HEK293 (cell line): Measurements from ENCODE around the gene PPARD.

ENCODE experiments used
- CTCF ChIA-PET: fragments of 350-600 bp; formaldehyde crosslinking; extraction: SDS; loops from one replicate; lab custom pipeline; 2021; ENCODE audit warnings: antibody characterized with exemption; lab: Yijun Ruan, JAX
- POLR2A ChIA-PET: fragments of 300-600 bp; formaldehyde crosslinking; extraction: SDS; loops from one replicate; lab custom pipeline; 2020; ENCODE audit warnings: antibody characterized with exemption, inconsistent platforms; lab: Yijun Ruan, JAX
- H3K27ac ChIP-seq: fragments of 200-500 bp; sonication (Bioruptor generic); 2 replicates; pipeline ENCODE4 v1.5.1; 2014; ENCODE audit warnings: low read depth, low read length, control low read depth, inconsistent platforms; ENCODE audit errors: extremely low read depth
- H3K36me3 ChIP-seq, 2 experiments: fragments of 200-500 bp in 1 of 2; sonication (Bioruptor generic) in 1 of 2; 1 replicate in 1 of 2; 2 replicates in 1 of 2; pipeline ENCODE4 v1.5.1; 2014 to 2017; ENCODE audit warnings: inconsistent platforms in 2 of 2, low read length in 2 of 2; ENCODE audit not compliant: control insufficient read depth in 2 of 2, insufficient read depth in 1 of 2
- H3K4me1 ChIP-seq: fragments of 200-500 bp; sonication (Bioruptor generic); 2 replicates; pipeline ENCODE4 v1.5.1; 2014; ENCODE audit warnings: mild to moderate bottlenecking, low read length, inconsistent platforms; ENCODE audit not compliant: control insufficient read depth, insufficient read depth
- H3K4me3 ChIP-seq: 2 replicates; pipeline ENCODE4 v1.5.1; 2011; ENCODE audit warnings: low read depth, mild to moderate bottlenecking, control low read depth, low read length, moderate library complexity
- H3K9me3 ChIP-seq: fragments of 200-500 bp; sonication (Bioruptor generic); 2 replicates; pipeline ENCODE4 v1.5.1; 2014; ENCODE audit warnings: low read depth, low read length, inconsistent platforms; ENCODE audit not compliant: control insufficient read depth, insufficient read depth
- BCL11B ChIP-seq: fragments of 450-650 bp; formaldehyde crosslinking; IDR thresholded peaks from 2 replicates; pipeline ENCODE4 v1.5.1; 2016; ENCODE audit warnings: low read depth, missing biosample characterization, missing genetic modification characterization
- TRIM28 ChIP-seq: IDR thresholded peaks from 2 replicates; pipeline ENCODE4 v1.6.1; 2011; ENCODE audit warnings: low read length, control low read depth, borderline replicate concordance
- ZBTB17 ChIP-seq: fragments of 450-650 bp; formaldehyde crosslinking; IDR thresholded peaks from 2 replicates; pipeline ENCODE4 v1.5.1; 2016; ENCODE audit warnings: missing biosample characterization, missing genetic modification characterization
- ZEB2 ChIP-seq: fragments of 450-650 bp; formaldehyde crosslinking; IDR thresholded peaks from 2 replicates; pipeline ENCODE4 v1.5.1; 2016; ENCODE audit warnings: missing biosample characterization, missing genetic modification characterization
- ZFP37 ChIP-seq: fragments of 450-650 bp; formaldehyde crosslinking; IDR thresholded peaks from 2 replicates; pipeline ENCODE4 v1.5.1; 2016; ENCODE audit warnings: missing biosample characterization, missing genetic modification characterization
- ZNF16 ChIP-seq: fragments of 450-650 bp; formaldehyde crosslinking; IDR thresholded peaks from 2 replicates; pipeline ENCODE4 v1.5.1; 2016; ENCODE audit warnings: low read depth, missing biosample characterization, missing genetic modification characterization
- ZNF184 ChIP-seq: fragments of 450-650 bp; IDR thresholded peaks from 2 replicates; pipeline ENCODE4 v1.5.1; 2018; ENCODE audit warnings: missing biosample characterization, mild to moderate bottlenecking, missing genetic modification characterization
- ZNF311 ChIP-seq: fragments of 450-650 bp; formaldehyde crosslinking; IDR thresholded peaks from 2 replicates; pipeline ENCODE4 v1.5.1; 2017; ENCODE audit warnings: missing biosample characterization, missing genetic modification characterization, borderline replicate concordance
- ZNF521 ChIP-seq: fragments of 450-650 bp; formaldehyde crosslinking; IDR thresholded peaks from 2 replicates; pipeline ENCODE4 v1.5.1; 2017; ENCODE audit warnings: missing biosample characterization, mild to moderate bottlenecking, missing genetic modification characterization
- ZNF529 ChIP-seq: fragments of 450-650 bp; formaldehyde crosslinking; IDR thresholded peaks from 2 replicates; pipeline ENCODE4 v1.5.1; 2017; ENCODE audit warnings: missing genetic modification characterization, missing biosample characterization; ENCODE audit not compliant: insufficient replicate concordance
- ZNF600 ChIP-seq: fragments of 450-650 bp; formaldehyde crosslinking; IDR thresholded peaks from 2 replicates; pipeline ENCODE4 v1.5.1; 2016; ENCODE audit warnings: missing biosample characterization, missing genetic modification characterization
- TF ChIP-seq, protein P1 (sequence below): fragments of 450-650 bp; formaldehyde crosslinking; IDR thresholded peaks from 2 replicates; pipeline ENCODE4 v1.5.1; 2016; ENCODE audit warnings: missing biosample characterization, missing genetic modification characterization
- TF ChIP-seq, protein P2 (sequence below): fragments of 450-650 bp; formaldehyde crosslinking; IDR thresholded peaks from 2 replicates; pipeline ENCODE4 v1.5.1; 2016; ENCODE audit warnings: missing biosample characterization, missing genetic modification characterization
- TF ChIP-seq, protein P3 (sequence below): fragments of 450-650 bp; IDR thresholded peaks from 2 replicates; pipeline ENCODE4 v1.5.1; 2018; ENCODE audit warnings: missing biosample characterization, mild to moderate bottlenecking, missing genetic modification characterization
- TF ChIP-seq, protein P4 (sequence below): fragments of 450-650 bp; formaldehyde crosslinking; IDR thresholded peaks from 2 replicates; pipeline ENCODE4 v1.5.1; 2016; ENCODE audit warnings: missing biosample characterization, missing genetic modification characterization
- TF ChIP-seq, protein P5 (sequence below): fragments of 450-650 bp; formaldehyde crosslinking; IDR thresholded peaks from 2 replicates; pipeline ENCODE4 v1.5.1; 2017; ENCODE audit warnings: missing biosample characterization, missing genetic modification characterization

Gene PPARD

DNA sequence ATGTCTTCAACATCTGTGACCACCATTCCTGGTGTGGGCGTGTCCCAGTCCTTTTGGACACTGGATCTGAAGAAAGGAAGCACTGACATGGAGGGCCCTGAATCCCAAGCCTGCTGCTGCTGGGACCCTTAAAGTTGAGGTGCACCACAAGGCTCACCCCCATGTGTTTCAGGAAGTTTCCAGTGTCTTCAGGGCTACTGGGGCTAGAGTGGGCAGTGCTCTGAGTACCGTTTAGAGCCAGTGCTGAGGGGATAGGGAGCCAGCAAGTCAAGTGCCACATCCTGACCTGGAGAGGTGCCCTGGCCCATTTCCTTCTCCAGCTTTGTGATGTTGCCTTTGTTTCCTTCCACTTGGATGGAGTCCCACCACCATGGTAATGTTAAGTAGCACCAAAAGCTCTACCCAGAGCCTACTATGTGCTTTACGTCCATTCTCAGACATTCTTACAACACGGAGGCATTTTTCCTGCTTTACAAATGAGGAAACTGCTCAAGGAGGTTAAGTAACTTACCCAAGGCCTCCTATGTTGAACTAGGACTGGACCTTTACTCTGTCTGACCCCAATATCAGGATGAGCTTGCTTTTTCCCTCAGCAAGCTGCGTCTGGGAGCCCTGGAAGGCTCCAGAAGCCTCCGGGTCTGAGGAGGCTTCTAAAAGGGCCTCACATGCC is 45.3 kb upstream of the PPARD start (continued):
- TF ChIP-seq ZNF16 (tag by site-specific recombination) (no peak), ZNF600 (tag by site-specific recombination) (no peak), ZNF521 (tag by site-specific recombination) (no peak), ZNF311 (tag by site-specific recombination) (no peak)

DNA sequence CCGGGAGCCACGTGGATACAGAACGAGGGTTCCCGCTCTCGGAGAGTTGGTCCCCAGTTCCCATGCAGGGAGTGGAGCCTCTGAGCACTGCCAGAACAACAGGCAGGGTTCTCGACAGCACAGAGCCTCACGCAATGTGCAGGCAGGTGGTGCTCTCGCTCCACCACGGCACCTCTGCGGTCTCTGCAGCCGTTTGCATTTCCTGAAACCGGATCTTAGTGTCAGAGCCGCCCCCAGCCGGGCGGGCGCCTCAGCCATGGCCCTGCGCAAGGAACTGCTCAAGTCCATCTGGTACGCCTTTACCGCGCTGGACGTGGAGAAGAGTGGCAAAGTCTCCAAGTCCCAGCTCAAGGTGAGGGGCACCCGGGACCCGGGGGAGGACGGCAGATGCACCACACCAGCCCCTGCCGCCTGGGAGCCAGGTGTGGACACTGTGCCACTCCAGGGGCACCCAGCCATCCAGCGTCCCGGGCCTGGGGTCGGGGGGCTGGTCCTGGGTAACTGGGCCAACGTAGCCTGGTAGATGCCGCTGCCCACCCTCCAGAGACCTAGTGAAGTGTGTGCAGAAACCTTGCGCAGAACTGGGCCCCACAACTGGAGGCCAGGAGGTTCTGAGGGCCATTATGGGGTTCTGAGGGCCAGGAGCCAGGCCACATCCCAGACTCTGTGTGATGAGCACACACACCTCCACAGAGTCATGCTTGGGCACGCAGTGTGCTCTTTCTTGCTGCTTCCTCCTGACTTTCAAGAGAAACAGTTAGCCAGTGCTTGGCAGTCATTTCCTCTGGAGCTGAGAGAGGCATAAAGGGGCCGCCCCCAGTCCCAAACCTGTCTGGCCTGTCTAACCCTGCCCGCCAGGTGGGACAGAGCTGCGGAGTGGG is 44.5 kb upstream of the PPARD start, which contains the start of gene DEF6:
TSS of gene DEF6 (plus strand) at position 218 of the 881 bp plus-strand sequence. CDS start at position 257, 39 bp downstream.
- no peaks in the 10 kb centered on the region for H3K4me1 ChIP-seq
- TF ChIP-seq ZNF600 (tag by site-specific recombination) (peak; percentile 62; the same call in 1 of the 2 replicates), TRIM28 (peak; percentile 31; the same call in 1 of the 2 replicates), ZNF529 (tag by site-specific recombination) (no peak), BCL11B (tag by site-specific recombination) (no peak), ZBTB17 (tag by site-specific recombination) (peak; percentile 66), ZNF184 (tag by site-specific recombination) (no peak), ZFP37 (no peak), ZEB2 (tag by site-specific recombination) (no peak)
- TF ChIP-seq, protein P1, sequence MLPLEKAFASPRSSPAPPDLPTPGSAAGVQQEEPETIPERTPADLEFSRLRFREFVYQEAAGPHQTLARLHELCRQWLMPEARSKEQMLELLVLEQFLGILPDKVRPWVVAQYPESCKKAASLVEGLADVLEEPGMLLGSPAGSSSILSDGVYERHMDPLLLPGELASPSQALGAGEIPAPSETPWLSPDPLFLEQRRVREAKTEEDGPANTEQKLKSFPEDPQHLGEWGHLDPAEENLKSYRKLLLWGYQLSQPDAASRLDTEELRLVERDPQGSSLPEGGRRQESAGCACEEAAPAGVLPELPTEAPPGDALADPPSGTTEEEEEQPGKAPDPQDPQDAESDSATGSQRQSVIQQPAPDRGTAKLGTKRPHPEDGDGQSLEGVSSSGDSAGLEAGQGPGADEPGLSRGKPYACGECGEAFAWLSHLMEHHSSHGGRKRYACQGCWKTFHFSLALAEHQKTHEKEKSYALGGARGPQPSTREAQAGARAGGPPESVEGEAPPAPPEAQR (tag by site-specific recombination), result no peak
- TF ChIP-seq, protein P2, sequence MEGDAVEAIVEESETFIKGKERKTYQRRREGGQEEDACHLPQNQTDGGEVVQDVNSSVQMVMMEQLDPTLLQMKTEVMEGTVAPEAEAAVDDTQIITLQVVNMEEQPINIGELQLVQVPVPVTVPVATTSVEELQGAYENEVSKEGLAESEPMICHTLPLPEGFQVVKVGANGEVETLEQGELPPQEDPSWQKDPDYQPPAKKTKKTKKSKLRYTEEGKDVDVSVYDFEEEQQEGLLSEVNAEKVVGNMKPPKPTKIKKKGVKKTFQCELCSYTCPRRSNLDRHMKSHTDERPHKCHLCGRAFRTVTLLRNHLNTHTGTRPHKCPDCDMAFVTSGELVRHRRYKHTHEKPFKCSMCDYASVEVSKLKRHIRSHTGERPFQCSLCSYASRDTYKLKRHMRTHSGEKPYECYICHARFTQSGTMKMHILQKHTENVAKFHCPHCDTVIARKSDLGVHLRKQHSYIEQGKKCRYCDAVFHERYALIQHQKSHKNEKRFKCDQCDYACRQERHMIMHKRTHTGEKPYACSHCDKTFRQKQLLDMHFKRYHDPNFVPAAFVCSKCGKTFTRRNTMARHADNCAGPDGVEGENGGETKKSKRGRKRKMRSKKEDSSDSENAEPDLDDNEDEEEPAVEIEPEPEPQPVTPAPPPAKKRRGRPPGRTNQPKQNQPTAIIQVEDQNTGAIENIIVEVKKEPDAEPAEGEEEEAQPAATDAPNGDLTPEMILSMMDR (tag by site-specific recombination), result 0 out of 2 replicates have a peak, but pooled peaks have one; percentile 45
- TF ChIP-seq, protein P3, sequence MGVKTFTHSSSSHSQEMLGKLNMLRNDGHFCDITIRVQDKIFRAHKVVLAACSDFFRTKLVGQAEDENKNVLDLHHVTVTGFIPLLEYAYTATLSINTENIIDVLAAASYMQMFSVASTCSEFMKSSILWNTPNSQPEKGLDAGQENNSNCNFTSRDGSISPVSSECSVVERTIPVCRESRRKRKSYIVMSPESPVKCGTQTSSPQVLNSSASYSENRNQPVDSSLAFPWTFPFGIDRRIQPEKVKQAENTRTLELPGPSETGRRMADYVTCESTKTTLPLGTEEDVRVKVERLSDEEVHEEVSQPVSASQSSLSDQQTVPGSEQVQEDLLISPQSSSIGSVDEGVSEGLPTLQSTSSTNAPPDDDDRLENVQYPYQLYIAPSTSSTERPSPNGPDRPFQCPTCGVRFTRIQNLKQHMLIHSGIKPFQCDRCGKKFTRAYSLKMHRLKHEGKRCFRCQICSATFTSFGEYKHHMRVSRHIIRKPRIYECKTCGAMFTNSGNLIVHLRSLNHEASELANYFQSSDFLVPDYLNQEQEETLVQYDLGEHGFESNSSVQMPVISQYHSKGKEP, result peak; percentile 71
- TF ChIP-seq, protein P4, sequence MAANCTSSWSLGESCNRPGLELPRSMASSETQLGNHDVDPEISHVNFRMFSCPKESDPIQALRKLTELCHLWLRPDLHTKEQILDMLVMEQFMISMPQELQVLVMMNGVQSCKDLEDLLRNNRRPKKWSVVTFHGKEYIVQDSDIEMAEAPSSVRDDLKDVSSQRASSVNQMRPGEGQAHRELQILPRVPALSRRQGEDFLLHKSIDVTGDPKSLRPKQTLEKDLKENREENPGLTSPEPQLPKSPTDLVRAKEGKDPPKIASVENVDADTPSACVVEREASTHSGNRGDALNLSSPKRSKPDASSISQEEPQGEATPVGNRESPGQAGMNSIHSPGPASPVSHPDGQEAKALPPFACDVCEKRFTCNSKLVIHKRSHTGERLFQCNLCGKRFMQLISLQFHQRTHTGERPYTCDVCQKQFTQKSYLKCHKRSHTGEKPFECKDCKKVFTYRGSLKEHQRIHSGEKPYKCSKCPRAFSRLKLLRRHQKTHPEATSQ (tag by site-specific recombination), result no peak
- TF ChIP-seq, protein P5, sequence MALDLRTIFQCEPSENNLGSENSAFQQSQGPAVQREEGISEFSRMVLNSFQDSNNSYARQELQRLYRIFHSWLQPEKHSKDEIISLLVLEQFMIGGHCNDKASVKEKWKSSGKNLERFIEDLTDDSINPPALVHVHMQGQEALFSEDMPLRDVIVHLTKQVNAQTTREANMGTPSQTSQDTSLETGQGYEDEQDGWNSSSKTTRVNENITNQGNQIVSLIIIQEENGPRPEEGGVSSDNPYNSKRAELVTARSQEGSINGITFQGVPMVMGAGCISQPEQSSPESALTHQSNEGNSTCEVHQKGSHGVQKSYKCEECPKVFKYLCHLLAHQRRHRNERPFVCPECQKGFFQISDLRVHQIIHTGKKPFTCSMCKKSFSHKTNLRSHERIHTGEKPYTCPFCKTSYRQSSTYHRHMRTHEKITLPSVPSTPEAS (tag by site-specific recombination), result no peak
- TF ChIP-seq, all 188 proteins: peak for 5
- ChIA-PET CTCF (interaction anchor here (0.7 to 5.9 kb wide), 10 partner anchors 8 to 439 kb away, joined by 3 to 74 read pairs (median 4); partner anchors contain the start of genes ARMC12 and FANCE), POLR2A (no interaction called here)
- Histone ChIP-seq H3K27ac (no peak within 1 kb of the TSS), H3K9me3 (no peaks in the 10 kb centered on the region), H3K36me3 (peaks cover 0 to 26% of the 10 kb centered on the region in 2 experiments; a peak in 1 of 3 replicates), H3K4me3 (no peak within 1 kb of the TSS)
